Mesenchymal stem cell (in vitro differentiated cells and primary cell): ENCODE data around the gene TMX4.
A peak's percentile ranks its signal among the peaks of the same experiment; 100 is the strongest.

ENCODE experiments used
- DNase-seq: peaks from one replicate; pipeline ENCODE4 v3.0.0-alpha.2; 2013
- H2AFZ ChIP-seq: one replicate; pipeline ENCODE4 v1.6.1; 2013; ENCODE audit warnings: low read depth, mild to moderate bottlenecking, control low read depth, inconsistent platforms, low read length, moderate library complexity
- H2AK5ac ChIP-seq: 2 replicates; pipeline ENCODE4 v1.6.1; 2013; ENCODE audit warnings: low read length, moderate library complexity, mild to moderate bottlenecking, inconsistent platforms; ENCODE audit not compliant: severe bottlenecking
- H2BK120ac ChIP-seq: one replicate; pipeline ENCODE4 v1.6.1; 2013; ENCODE audit warnings: low read depth, mild to moderate bottlenecking, inconsistent platforms, low read length, moderate library complexity
- H2BK12ac ChIP-seq, 2 experiments: one replicate each; pipeline ENCODE4 v1.6.1; 2013; ENCODE audit warnings: inconsistent platforms in 2 of 2, low read length in 2 of 2, mild to moderate bottlenecking in 2 of 2, moderate library complexity in 2 of 2, control low read depth in 1 of 2
- H2BK15ac ChIP-seq: one replicate; pipeline ENCODE4 v1.6.1; 2013; ENCODE audit warnings: mild to moderate bottlenecking, low read depth, inconsistent platforms; ENCODE audit not compliant: poor library complexity, severe bottlenecking
- H2BK5ac ChIP-seq: 2 replicates; pipeline ENCODE4 v1.6.1; 2013; ENCODE audit warnings: low read depth, mild to moderate bottlenecking, low read length, control low read depth, inconsistent platforms; ENCODE audit not compliant: poor library complexity, severe bottlenecking
- H3K14ac ChIP-seq, 2 experiments: one replicate each; pipeline ENCODE4 v1.6.1; 2013; ENCODE audit warnings: inconsistent platforms in 2 of 2, low read length in 2 of 2, control low read depth in 1 of 2, mild to moderate bottlenecking in 1 of 2, moderate library complexity in 1 of 2
- H3K18ac ChIP-seq, 2 experiments: one replicate each; pipeline ENCODE4 v1.6.1; 2013; ENCODE audit warnings: inconsistent platforms in 2 of 2, low read length in 2 of 2, control low read depth in 1 of 2, low read depth in 1 of 2, mild to moderate bottlenecking in 1 of 2
- H3K23ac ChIP-seq, 2 experiments: one replicate each; pipeline ENCODE4 v1.6.1; 2013; ENCODE audit warnings: inconsistent platforms in 2 of 2, low read length in 2 of 2, mild to moderate bottlenecking in 2 of 2, moderate library complexity in 2 of 2, control low read depth in 1 of 2
- H3K27ac ChIP-seq: 2 replicates; pipeline ENCODE4 v1.5.1; 2013; ENCODE audit warnings: mild to moderate bottlenecking, moderate library complexity, low read length, control low read depth, inconsistent platforms; ENCODE audit not compliant: poor library complexity, severe bottlenecking
- H3K27me3 ChIP-seq, 2 experiments: 2 replicates each; pipeline versions ENCODE4 v1.6.1 to v1.7.0; 2013; ENCODE audit warnings: low read length in 2 of 2, mild to moderate bottlenecking in 2 of 2, moderate library complexity in 2 of 2, control low read depth in 1 of 2, inconsistent platforms in 1 of 2; ENCODE audit not compliant: control insufficient read depth in 1 of 2, insufficient read depth in 1 of 2
- H3K36me3 ChIP-seq, 2 experiments: 2 replicates each; pipeline versions ENCODE4 v1.6.1 to v1.7.0; 2013; ENCODE audit warnings: low read length in 2 of 2, control low read depth in 1 of 2, inconsistent platforms in 1 of 2, low read depth in 1 of 2, mild to moderate bottlenecking in 1 of 2; ENCODE audit not compliant: insufficient read depth in 2 of 2, control insufficient read depth in 1 of 2
- H3K4ac ChIP-seq, 2 experiments: one replicate each; pipeline ENCODE4 v1.6.1; 2013; ENCODE audit warnings: inconsistent platforms in 2 of 2, low read length in 2 of 2, mild to moderate bottlenecking in 2 of 2, moderate library complexity in 2 of 2, control low read depth in 1 of 2, low read depth in 1 of 2
- H3K4me1 ChIP-seq: 2 replicates; pipeline ENCODE4 v1.6.1; 2013; ENCODE audit warnings: low read depth, low read length, control low read depth; ENCODE audit not compliant: control insufficient read depth, insufficient read depth
- H3K4me2 ChIP-seq: 2 replicates; pipeline ENCODE4 v1.6.1; 2013; ENCODE audit warnings: low read length, mild to moderate bottlenecking, inconsistent platforms; ENCODE audit not compliant: poor library complexity, severe bottlenecking
- H3K4me3 ChIP-seq, 2 experiments: 2 replicates each; pipeline versions ENCODE4 v1.5.1 to v1.7.0; 2013; ENCODE audit warnings: low read length in 2 of 2, mild to moderate bottlenecking in 2 of 2, control low read depth in 1 of 2, low read depth in 1 of 2; ENCODE audit not compliant: insufficient read depth in 1 of 2
- H3K79me1 ChIP-seq: replicated peaks from 2 replicates; pipeline ENCODE4 v1.6.1; 2013; ENCODE audit warnings: mild to moderate bottlenecking, control low read depth, low read length, inconsistent platforms; ENCODE audit not compliant: poor library complexity, severe bottlenecking
- H3K9ac ChIP-seq: 2 replicates; pipeline ENCODE4 v1.7.0; 2013; ENCODE audit warnings: mild to moderate bottlenecking, low read length, moderate library complexity
- H3K9me3 ChIP-seq: 2 replicates; pipeline ENCODE4 v1.7.0; 2013; ENCODE audit warnings: mild to moderate bottlenecking, low read length; ENCODE audit not compliant: control insufficient read depth
- H4K8ac ChIP-seq: one replicate; pipeline ENCODE4 v1.6.1; 2013; ENCODE audit warnings: inconsistent platforms, mild to moderate bottlenecking, low read length, moderate library complexity
- H4K91ac ChIP-seq: one replicate; pipeline ENCODE4 v1.6.1; 2013; ENCODE audit warnings: mild to moderate bottlenecking, low read length, inconsistent platforms
- WGBS: methylation state at CpG from one replicate; pipeline ENCODE4 v1.1.7; 2013; ENCODE audit warnings: mixed read lengths; 5-methylcytosine and 5-hydroxymethylcytosine counted together

TMX4 gene

DNA sequence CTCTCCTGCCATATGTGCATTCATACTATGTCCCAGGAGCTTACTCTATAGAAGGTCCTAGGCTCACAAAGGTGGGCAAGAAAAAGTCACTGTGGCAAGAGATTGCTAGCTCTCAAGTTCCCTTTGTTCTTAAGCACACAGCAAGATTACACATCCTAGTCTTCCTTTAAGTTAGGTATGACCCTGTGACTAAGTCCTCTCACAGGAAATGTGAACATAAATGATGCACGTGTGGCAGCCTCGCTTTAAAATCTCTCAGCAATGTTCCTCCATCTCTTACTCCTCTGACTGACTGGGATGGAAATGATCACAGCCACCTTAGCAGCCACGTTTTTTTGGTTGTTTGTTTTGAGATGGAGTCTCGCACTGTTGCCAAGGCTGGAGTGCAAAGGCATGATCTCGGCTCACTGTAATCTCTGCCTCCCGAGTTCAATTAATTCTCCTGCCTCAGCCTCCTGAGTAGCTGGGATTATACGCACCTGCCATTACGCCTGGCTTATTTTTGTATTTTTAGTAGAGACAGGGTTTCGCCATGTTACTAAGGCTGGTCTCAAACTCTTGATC is 43.6 kb downstream of the TMX4 start:
- no peak overlapping the region for H4K91ac ChIP-seq
- 90% methylated on average over 9 of the region's 9 CpGs for WGBS

DNA sequence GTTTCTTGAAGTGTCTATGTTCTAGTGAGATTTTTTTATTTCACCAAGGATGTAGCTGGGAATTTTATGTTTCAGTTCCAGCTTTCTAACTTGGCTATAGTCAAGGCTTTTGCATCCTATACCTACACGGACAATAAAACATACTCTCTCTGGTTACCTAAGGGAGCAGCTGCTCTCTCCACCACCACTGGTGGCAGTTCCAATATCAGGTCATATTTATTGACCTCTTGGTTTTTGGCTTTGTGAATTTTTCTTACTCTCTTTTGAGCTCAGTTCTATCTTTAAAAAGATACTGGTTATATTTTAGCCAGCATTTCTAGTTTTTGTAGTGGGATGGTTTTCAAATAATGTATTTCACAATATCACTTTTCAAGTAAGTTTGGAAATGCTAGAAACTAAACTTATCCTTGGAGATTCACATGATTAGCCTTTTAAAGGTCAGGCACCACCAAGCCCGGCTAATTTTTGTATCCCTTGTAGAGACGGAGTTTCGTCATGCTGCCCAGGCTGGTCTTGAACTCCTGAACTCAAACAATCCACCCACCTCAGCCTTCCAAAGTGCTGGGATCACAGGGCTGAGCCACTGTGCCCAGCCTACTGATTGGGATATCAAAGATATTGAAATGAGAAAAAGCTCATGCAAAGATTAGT is 44.7 kb downstream of the TMX4 start:
- no peak overlapping the region for H2BK5ac ChIP-seq
- H3K14ac ChIP-seq: no peak overlapping the region
- peaks cover 0 to 9% of the 10 kb centered on the region in 2 experiments for H3K27me3 ChIP-seq
- no peak overlapping the region for H2AK5ac ChIP-seq
- H3K18ac ChIP-seq: no peak overlapping the region
- no peak overlapping the region for H2BK120ac ChIP-seq
- no peak overlapping the region for H2AFZ ChIP-seq
- 94% methylated on average over 4 of the region's 4 CpGs for whole genome bisulfite sequencing
- H3K27ac ChIP-seq: no peak overlapping the region
- no peaks in the 10 kb centered on the region for H3K9me3 ChIP-seq
- no peak for DNase-seq
- H3K4me3 ChIP-seq: no peak overlapping the region
- H3K4ac ChIP-seq: no peak overlapping the region
- no peak overlapping the region for H2BK12ac ChIP-seq
- H3K4me1 ChIP-seq: no peaks in the 10 kb centered on the region
- H3K9ac ChIP-seq: no peak overlapping the region
- H3K23ac ChIP-seq: no peak overlapping the region
- no peak overlapping the region for H4K8ac ChIP-seq
- H3K79me1 ChIP-seq: no peaks in the 10 kb centered on the region
- H3K4me2 ChIP-seq: no peak overlapping the region
- no peak overlapping the region for H2BK15ac ChIP-seq
- H3K36me3 ChIP-seq: peaks cover 0 to 13% of the 10 kb centered on the region in 2 experiments
- no peak overlapping the region for H4K91ac ChIP-seq

More for the DNA sequence above, 43.6 kb downstream of the TMX4 start:
- peaks cover 0 to 19% of the 10 kb centered on the region in 2 experiments for H3K36me3 ChIP-seq
- H2BK120ac ChIP-seq: no peak overlapping the region
- no peak overlapping the region for H3K23ac ChIP-seq
- no peak overlapping the region for H2BK12ac ChIP-seq
- H3K79me1 ChIP-seq: no peaks in the 10 kb centered on the region
- H2AFZ ChIP-seq: no peak overlapping the region
- H3K9ac ChIP-seq: no peak overlapping the region
- H3K14ac ChIP-seq: no peak overlapping the region
- no peak overlapping the region for H2BK15ac ChIP-seq
- H3K27me3 ChIP-seq: peaks cover 0 to 9% of the 10 kb centered on the region in 2 experiments
- no peak overlapping the region for H3K4ac ChIP-seq
- H4K8ac ChIP-seq: no peak overlapping the region
- no peak overlapping the region for H2BK5ac ChIP-seq
- DNase-seq: no peak
- no peak overlapping the region for H3K27ac ChIP-seq
- H3K4me3 ChIP-seq: no peak overlapping the region
- H3K18ac ChIP-seq: no peak overlapping the region
- no peak overlapping the region for H2AK5ac ChIP-seq
- H3K4me1 ChIP-seq: peaks cover 2% of the 10 kb centered on the region
- H3K9me3 ChIP-seq: no peaks in the 10 kb centered on the region
- no peak overlapping the region for H3K4me2 ChIP-seq

DNA sequence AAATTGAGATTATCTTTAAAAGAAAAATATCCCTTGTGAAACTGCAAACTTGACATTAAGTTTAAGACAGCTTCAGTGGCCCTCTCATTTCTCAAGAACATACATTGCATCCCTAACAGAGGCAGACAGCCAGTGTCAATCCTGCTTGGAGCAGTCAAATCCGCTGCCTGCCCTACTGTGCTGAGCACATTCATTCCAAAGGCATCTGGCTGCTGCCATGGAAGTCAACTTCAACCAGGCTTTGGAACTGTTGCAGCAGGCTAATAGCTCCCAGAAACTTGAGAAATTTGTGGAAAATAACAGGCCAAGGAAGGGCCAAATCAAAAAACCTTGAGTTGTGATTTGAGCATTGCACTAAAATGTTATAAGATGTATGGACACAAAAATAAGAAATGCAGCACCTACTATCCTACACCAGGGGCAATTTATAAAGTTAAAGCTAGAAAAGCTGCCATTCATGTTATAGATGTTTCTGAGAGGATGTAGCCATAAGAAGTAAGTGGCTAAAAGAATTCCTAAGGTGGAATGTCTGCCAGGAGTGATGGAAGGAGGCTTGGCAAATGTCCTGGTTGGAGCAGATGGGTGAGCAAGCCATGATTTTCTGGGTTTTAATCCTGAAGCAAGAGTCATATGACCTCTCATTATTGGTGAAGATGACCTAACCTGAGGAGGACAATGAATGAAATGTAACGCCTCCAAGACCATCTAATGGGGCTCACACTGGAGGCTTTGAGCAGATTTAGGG is 47.9 kb downstream of the TMX4 start:
- Histone ChIP-seq H3K27me3 (peaks cover 0 to 9% of the 10 kb centered on the region in 2 experiments), H3K14ac (no peak overlapping the region), H3K27ac (no peak overlapping the region), H4K91ac (no peak overlapping the region), H2BK15ac (no peak overlapping the region), H2BK5ac (no peak overlapping the region), H3K36me3 (peaks cover 0 to 2% of the 10 kb centered on the region in 2 experiments), H4K8ac (no peak overlapping the region), H3K4ac (no peak overlapping the region), H2AK5ac (no peak overlapping the region), H3K9ac (no peak overlapping the region), H2AFZ (no peak overlapping the region), H3K18ac (no peak overlapping the region), H2BK12ac (no peak overlapping the region), H3K23ac (no peak overlapping the region), H3K79me1 (no peaks in the 10 kb centered on the region), H3K9me3 (no peaks in the 10 kb centered on the region), H3K4me3 (no peak overlapping the region), H3K4me1 (no peaks in the 10 kb centered on the region), H3K4me2 (no peak overlapping the region), H2BK120ac (no peak overlapping the region)
- DNase-seq: no peak
- WGBS: 86% methylated on average over 2 of the region's 2 CpGs

DNA sequence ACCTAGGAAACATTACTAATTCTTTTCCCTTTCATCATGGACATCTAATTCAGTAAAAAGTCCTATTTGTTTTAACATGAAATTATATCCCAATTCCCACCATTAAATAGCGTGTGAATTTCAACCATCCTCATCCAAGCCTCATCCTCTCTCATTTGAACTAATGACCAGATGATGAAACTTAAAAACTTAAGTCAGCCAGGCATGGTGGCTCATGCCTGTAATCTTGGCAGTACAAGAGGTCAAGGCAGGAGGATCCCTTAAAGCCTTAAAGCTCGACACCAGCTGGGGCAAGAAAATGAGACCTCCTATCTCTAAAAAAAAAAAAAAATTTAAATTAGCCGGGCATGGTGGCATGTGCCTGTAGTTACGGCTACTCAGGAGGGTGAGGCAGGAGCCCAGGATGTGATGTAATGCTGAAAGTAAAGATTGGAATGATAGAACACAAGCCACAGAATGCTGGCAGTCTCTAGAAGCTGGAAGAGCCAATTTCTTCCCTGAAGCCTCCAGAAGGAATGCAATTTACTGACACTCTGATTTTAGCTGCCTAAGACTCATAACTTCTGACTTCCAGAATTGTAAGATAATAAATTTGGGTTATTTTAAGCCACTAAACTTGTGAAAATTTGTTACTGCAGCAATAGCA is 52.2 kb downstream of the TMX4 start:
- Histone ChIP-seq H2BK120ac (no peak overlapping the region), H3K4me3 (no peak overlapping the region), H3K4me2 (no peak overlapping the region), H3K27ac (no peak overlapping the region), H3K36me3 (no peaks in the 10 kb centered on the region), H2BK5ac (no peak overlapping the region), H3K27me3 (peaks cover 0 to under 1% of the 10 kb centered on the region in 2 experiments), H4K8ac (no peak overlapping the region), H3K14ac (no peak overlapping the region), H2AK5ac (no peak overlapping the region), H3K18ac (no peak overlapping the region), H3K9me3 (no peaks in the 10 kb centered on the region), H2BK15ac (no peak overlapping the region), H3K79me1 (no peaks in the 10 kb centered on the region), H2BK12ac (no peak overlapping the region), H3K9ac (peak overlapping the region; percentile 57), H2AFZ (no peak overlapping the region), H3K4me1 (no peaks in the 10 kb centered on the region), H3K4ac (no peak overlapping the region), H4K91ac (no peak overlapping the region), H3K23ac (no peak overlapping the region)
- WGBS: 87% methylated on average over 3 of the region's 4 CpGs
- DNase-seq: no peak
